ENCODE data around the gene ITGB1.
"Not testable (repeated sequence)": the region's sequence is repeated elsewhere in the genome, so short reads cannot be mapped to it uniquely, and the experiment has no call there.

ITGB1 gene

DNA sequence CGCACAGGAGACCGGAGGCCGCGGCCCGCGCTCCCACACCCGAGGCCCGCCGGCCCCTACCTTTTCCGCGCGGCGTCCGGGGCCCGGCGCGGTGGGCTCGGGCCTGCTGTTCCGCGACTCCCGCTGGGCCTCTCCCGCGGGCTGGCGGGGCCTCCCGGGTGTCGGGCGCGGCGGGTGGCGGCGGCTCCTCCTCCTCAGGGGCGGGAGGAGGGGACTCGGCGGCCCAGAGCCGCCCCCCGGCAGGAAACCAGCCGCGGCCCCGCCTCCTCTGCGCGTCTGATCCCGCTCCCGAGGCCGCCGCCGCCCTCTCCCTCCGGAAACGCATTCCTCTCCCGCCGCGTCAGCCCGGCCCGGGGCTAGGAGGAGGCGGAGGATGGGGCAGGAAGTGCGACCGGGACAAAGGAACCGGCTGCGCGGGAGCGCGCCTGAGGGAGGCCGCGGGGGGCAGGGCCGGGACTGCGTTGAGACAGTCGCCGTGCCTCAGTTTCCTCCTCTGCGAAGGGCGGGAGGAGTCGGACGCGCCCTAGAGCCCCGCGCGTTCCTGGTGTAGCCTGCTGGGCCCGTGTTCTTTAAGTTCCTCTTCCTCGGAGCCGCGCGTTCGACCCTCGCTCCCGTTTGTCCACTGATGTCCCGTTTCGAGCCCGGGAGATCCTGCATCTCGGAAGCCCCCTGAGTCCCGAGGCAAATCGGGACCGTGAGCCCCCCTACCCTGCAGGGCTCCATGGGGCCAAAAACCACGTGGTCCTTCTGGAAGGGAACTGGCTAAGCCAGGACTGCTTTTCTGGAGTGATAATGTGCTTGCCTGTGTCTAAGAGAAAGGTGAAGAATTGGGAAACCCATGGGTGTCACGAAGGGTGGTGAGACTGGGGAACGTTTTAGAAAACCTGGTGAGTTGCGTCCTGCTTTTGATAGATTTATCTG is at the start of gene ITGB1:
TSS of gene ITGB1 (minus strand) at position 146 of the 921 bp plus-strand sequence. CDS start 22,672 bp downstream, outside the sequence.
- DNase-seq, result peak; percentile 57

DNA sequence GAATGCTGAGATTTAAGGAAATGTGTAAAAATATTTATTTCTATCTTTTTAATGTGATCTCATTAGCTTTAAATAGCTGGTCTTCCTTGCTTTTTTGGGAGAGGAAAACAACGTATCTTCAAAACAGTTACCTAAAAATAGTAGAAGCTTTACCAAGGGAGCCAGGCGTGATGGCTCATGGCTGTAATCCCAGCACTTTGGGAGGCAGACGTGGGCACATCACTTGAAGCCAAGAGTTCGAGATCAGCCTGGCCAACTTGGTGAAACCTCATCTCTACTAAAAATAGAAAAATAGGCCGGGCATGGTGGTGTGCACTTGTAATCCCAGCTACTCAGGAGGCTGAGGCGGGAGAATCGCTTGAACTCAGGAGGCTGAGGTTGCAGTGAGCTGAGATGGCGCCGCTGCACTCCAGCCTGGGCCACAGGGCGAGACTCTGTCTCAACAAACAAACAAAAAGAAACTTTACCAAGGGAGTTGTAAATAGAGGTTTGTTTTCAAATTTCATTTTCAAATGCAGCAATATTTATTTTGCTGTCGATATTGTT is 48.4 kb upstream of the ITGB1 start:
- no peak for DNase-seq

DNA sequence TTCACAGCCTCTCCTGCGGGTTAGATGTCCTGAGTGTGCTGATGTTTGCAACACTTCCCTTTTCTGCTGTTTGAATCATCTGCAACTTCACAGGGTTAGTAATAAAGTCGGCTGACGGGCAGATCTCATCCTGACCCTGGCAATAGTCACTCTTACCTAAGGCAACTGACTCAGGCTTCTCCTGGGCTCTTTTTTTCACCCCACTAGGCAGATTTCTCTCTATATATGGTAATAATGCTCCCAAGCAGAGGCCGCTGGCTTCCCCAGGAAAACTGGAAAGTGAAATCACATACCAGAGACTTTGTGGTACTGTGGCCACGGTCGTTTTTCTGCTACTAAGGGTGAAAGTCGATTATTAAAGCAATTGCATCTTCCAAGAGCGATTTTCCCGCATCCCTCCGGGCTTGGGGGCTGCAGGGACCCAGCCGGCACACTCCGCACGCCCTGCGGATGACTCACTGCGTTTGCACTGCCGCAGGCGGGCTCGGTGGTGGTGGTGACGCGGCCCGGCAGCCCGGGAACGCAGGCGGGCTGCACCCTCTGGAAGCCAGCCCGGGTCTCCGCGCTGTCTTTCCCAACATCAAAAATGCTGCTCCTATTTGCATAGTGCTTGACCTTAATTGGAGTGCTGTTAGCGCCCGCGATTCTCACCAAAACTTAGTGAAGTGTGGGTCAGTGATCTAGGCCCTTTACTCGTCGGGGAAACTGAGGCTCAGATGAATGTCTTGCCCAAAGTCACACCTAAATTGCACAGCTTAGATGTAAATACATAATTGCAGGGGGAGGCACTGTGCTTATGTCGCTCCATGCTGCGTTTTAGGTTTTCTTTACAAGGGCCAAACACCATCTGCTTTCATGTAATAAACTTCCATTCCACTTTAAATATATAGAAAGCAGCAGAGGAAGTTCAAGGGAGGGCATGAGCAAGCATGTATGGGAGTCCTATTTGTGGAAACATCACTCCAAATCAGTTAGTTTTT is 47.6 kb upstream of the ITGB1 start:
- peak; percentile 55 for DNase-seq

DNA sequence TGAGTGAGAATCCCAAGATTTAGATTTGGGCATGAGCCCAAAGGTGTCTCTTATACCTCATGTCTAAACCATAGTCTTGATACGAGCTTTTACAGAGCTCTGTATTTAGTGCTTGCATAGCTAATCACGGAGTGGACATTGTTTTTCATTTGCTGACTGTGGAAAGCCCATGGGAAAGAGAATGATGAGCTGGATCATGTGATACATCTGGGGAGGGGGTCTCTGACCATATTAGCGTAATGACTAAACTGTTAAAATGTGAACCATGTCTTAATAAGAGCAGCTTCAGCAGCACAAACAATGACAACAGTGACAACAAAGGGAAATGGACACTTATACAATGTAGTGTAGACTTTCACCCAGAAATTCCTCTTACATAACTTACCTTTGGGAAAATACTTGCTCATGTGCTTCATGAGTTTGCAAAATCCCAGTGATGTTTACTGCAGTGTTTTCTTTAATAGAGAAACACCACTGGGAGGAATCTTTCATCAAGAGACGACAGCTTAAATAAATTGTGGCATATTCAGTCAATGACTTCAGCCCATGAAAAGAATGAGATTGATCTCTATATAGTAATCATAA is 44.0 kb upstream of the ITGB1 start:
- DNase-seq, result no peak

DNA sequence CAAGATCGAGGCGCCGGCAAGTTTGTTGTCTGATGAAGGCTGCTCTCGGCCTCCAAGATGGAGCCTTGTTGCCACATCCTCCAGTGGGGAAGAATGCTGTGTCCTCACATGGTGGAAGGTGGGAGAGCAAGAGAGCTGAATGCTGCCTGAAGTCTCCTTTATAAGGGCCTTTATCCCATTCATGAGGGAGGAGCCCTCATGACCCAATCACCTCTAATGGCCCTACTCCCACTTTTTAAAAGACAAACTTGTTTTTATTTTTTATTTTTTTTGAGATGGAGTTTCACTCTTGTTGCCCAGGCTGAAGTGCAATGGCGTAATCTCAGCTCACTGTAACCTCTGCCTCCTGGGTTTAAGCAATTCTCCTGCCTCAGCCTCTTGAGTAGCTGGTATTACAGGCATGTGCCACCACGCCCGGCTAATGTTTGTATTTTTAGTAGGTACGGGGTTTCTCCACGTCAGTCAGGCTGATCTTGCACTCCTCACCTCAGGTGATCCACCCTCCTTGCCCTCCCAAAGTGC is 40.1 kb upstream of the ITGB1 start:
- DNase-seq, result not testable (repeated sequence)

DNA sequence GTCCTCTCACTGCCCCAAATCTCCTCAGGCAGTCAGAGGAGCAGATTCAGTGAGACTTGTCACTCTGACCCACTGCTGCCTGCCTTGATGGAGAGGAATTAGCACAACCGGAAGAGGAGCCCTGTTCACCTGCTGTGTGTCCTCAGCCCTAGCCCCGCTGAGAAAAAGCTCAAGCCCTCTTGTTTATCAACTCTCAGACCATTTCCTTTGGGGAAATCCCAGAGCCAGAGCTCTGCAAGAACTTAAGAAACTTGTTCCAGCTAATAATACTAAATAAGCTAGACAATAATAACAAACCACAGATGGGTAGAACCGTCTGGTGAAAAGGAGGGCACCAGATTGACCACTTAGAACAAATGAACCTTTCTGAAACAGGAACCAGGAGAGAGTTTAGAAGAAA is 37.7 kb upstream of the ITGB1 start:
- DNase-seq, result no peak

DNA sequence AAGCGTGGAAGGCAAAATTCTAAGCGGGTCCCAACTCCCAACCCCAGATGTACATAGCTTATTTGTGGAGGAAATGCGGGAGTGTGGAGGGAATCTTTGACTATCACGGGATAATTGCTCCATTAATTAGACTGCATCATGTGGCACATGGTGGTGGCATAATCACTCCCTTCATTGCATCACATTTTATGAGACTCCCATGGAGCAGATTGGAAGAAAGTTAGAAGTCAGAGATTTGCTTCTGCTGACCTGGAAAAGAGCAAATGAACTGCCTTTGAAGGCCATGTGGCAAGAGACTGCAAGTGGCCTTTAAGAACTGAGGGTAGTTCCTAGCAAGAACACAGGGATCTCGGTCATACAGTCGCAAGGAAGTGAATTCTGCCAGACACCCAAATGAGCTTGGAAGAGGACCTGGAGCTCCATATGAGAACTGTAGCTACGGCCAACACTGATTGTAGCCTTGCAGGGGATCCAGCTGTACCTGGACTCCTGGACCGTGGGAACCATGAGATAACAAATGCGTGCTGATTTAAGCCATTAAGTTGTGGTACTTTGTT is 37.1 kb upstream of the ITGB1 start:
- DNase-seq, result no peak

DNA sequence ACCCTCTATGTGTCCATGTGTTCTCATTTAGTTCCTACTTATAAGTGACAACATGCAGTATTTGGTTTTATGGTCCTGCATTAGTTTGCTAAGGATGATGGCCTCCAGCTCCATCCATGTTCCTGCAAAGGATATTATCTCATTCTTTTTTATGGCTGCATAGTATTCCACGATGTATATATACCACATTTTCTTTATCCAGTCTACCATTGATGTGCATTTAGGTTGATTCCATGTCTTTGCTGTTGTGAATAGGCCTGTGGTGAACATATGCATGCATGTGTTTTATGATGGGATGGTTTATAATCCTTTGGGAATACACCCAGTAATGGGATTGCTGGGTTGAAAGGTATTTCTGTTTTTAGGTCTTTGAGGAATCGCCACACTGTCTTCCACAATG is 36.6 kb upstream of the ITGB1 start:
- DNase-seq, result not testable (repeated sequence)

DNA sequence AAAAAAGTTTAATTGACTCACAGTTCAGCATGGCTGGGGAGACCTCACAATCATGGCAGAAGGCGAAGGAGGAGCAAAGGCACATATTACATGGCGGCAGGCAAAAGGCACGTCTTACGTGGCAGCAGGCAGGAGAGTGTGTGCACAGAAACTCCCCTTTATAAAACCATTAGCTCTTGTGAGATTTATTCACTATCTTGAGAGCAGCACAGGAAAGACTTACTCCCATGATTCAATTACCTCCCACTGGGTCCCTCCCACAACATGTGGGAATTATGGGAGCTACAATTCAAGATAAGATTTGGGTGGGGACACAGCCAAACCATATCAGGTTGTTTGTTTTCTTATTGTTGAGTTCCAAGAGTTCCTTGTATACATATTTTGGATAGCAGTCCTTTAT is 34.3 kb upstream of the ITGB1 start:
- DNase-seq, result not testable (repeated sequence)

DNA sequence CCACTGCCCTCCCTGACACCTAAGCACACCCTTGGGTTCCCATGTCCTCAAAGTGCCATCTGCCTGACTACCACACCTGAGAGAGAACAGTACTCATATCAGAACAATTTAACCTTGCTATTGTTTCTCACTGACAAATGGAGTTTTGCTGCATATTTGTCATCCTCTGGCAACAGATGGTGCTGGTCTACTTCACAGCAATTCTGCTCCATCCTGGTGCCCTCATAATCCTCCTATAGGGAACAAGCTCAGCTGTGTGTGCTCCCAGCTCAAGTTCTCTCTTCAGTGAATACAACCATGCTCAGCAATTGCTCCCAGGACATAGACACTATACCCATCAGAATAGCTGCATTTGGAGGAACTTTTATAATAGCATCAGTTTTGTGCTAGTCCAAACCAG is 32.8 kb upstream of the ITGB1 start:
- no peak for DNase-seq

DNA sequence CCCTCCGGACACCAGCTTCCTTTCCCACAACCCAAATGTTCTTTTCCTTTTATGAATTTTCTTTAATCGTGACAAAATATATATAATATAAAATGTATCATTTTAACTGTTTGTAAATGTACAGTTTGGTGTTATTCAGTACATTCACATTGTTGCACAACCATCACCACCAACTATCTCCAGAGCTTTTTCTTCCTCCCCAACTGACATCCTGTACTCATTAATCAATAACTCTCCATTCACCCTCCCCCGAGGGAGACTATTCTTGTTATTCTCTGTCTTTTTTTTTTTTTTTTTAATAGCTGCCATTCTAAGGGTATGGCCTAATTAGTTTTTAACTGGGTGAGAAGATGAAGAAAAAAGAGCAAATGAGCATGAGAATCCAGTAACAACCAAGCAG is 30.6 kb upstream of the ITGB1 start:
- DNase-seq, result no peak

DNA sequence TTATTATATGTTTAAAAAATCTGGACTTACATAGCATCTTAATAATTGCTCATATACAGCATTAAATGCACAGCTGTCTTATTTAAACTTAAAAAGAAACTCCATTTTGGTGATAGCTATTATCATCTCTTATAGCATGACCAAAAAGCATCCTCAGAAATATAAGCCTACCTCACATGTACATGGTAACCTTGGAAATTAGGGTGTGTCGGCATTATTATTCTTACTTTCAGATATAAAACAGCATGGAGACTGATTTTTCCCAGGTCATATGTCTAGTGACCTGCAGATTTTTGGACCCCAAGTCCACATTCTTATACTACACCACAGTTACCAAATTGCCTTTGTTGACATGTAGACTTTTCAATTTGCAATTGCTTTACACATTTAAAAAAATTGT is 29.1 kb upstream of the ITGB1 start:
- no peak for DNase-seq

DNA sequence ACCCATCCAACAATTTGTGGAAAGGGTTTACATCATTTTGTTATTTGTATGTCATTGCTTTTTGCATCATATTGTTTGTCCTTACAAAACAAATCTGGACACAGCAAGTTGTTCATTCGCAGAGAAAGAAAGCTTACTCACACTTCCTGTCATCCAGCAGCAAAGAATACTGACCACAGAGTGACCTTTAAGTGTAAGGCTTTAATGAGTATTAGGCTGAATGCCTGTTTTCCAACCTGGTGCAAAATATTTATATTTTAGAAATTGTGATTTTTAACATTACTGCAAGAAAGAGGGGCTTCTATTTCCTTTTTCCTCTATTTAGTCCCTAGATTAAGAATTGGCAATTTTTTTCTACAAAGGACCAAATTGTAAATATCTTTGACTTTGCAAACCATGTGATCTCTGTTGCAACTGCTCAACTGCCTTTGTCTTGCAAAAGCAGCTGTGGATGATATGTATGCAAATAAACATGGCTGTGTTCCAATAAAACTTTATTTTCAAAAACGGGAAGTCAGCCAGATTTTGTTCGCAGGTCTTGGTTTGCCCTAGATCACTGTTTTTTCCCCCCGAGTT is 27.8 kb upstream of the ITGB1 start:
- DNase-seq, result no peak

DNA sequence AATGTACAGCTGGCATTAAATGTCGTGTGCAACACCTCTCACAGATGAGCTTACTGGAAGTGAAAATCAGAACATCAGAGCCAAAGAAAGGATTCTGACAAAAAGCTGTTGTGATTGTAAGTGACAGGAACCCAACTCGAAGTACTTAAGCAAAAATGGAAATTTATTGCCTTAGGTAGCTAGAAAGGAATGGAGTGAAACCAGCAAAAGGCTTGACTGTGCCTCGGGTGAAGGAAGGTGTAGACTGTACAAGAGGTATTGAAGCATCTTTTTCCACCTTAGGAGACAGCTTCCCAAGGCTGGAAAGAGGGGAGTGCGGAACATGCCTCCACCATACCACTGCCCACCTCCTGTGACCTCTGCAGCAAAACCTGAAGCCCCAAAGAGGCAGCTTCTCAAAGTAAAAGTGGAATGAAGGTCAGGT is 27.3 kb upstream of the ITGB1 start:
- DNase-seq, result no peak

DNA sequence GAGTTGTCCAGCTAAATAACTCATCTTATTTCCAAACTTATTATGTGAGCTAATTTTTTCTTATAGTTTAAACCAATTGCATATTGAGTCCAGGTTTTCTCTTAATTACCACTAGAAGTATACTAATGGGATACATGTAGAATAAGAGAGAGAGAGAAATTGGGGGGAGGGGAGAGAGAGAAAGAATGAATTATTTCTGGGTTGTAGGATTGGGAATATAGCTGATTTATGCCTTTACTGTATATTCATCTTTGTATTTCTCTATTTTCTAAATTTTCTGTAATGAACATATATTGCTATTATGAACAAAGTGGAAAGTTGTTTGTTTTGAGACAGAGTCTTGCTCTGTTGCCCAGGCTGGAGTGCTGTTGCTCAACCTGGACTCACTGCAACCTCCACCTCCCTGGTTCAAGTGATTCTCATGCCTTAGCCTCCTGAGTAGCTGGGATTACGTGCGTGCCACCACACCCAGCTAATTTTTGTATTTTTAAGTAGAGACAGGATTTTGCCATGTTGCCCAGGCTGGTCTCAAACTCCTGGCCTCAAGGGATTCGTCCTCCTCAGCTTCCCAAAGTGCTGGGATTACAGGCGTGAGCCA is 26.1 kb upstream of the ITGB1 start:
- DNase-seq, result no peak

DNA sequence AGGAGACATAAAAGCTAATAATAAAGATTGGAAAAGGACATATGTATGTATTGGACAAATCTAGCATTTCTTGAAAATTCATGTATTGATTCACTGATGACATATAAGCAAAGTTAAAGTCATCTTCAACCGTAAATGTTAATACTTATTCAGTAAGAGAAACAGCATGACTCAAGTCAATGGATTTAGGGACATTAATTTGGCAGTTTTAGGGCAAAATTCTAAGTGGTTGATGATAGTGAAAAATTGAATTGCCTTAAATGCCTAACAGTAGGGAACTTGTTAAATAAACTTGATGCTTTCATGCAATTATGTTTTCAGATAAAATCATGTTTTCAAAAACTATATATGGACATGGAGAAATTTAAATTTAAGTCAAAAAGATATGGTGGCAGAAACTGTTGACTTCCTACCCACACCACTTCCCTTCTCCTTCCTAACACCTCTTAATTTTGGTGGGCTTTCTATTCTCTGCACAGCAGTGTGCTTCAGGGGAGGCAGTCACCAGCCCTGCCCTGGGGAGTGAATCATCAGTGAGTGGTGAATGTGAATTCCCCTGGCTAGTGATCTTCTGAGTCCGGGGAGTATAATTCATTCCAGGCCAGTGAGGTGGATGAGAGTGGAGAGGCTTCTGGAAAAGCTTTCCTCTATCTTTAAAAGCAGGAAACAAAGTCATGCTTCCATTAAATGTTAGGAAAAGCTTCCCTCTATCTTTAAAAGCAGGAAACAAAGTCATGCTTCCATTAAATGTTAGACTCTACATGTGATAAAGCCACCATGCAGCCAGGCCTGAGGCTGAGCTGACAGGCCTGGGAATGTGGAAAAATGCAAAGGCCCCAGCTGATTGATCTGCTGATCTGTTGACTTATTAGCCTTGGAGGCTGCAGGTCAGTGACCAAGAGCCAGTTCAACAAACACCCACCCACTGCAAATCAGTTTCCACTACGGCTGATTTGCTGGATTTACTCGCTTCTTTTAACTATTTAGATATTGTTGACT is 25.2 kb upstream of the ITGB1 start:
- DNase-seq, result no peak

DNA sequence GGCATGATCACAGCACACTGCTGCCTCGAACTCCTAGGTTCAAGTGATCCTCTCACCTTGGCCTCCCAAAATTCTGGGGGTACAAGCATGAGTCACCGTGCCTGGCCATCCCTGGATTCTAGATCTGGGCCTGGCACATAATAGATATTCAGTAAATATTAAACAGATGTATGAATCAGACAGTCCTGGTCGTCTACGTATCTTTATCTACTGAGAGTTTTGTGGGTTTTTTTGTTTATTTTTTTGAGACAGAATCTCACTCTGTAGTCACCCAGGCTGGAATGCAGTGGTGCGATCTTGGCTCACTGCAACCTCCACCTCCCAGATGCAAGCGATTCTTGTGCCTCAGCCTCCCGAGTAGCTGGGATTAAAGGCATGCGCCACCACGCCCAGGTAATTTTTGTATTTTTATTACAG is 24.3 kb upstream of the ITGB1 start:
- no peak for DNase-seq

DNA sequence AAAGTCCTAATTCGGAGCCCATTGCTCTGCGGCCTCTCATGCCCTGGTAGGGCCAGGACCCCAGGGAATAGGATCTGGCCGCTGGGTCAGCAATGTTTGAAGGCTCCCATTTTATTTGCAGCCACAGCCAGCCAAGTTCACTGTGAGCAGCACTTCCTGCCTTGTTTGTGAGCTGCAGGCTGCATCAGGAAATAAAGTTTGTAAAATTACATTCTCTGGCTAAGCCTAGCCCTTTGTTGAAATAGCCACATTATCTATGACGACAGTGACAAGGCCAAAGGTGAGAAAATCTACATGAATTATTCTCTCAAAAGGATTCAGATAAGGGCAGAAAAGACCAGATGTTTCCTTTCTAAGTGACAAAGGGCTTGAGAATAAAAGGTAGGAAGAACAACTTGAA is 23.7 kb upstream of the ITGB1 start:
- no peak for DNase-seq

DNA sequence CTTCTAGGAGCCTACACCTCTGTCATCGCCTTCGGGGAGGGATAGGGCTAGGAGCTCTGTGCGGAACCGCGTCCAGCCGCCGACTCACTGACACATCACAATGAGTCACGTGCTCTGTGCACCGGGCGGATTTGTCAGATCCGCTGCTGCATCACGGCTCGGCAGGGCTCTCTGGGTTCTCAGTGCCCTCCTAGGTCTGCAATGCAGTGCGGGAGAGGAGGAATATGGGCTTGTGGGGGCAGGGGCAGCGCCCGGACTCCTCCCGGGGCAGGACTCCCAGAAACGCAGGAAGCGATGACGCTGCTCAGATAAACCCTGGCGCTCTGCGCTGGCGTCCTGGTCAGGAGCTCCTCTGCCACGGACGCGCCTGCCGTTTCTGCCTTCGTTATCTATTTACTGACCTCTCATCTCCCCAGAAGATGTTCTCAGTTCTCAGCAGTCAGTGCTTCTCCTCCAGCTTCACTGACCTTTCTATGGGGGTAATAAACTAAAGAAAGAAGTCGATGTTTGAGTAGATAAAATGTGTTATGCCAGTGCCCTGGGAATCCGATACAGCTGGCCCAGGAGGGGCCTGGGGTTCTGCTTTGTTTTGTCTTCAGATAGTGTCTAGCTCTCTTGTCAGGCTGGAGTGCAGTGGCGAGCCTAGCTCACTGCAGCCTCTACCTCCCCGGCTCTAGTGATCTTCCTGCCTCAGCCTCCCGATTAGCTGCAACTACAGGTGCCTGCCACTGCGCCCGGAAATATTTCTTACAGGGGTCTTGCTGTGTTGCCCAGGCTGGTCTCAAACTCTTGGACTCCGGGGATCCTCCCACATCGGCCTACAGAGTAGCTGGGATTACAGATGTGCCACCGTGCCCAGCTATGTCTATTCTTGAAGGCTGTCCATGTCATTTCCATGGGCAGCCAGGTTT is 22.8 kb upstream of the ITGB1 start:
- peak; percentile 70 for DNase-seq
